COLO668 (cell line): Measurements from ENCODE around the gene ZFAND3.
"Not testable (repeated sequence)": the region's sequence is repeated elsewhere in the genome, so short reads cannot be mapped to it uniquely, and the experiment has no call there.

ENCODE experiments used
- DNase-seq: peaks from one replicate; lab custom pipeline; 2025; ENCODE audit not compliant: unreplicated experiment; lab: John Stamatoyannopoulos, UW

ZFAND3 gene

GRCh38 chr6:37891072-37891471 lies 71.5 kb downstream of the ZFAND3 start:
- no peak for DNase-seq

GRCh38 chr6:37893257-37893656 lies 73.7 kb downstream of the ZFAND3 start:
- DNase-seq: no peak

DNA sequence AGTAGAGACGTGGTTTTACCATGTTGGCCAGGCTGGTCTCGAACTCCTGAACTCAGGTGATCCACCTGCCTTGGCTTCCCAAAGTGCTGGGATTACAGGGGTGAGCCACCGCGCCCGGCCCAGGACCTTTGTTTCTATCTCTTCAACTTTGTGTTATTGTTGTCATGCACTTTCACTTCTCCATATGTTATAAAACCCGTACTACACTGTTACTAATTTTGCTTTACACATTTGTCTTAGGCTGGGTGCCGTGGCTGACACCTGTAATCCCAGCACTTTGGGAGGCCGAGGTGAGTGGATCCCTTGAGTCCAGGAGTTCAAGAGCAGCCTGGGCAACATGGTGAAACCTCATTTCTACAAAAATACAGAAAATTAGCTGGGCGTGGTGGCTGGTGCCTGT lies 74.2 kb downstream of the ZFAND3 start:
- not testable (repeated sequence) for DNase-seq

- DNase-seq: no peak
Measured at GRCh38 chr6:37894585-37894984, 75.1 kb downstream of the ZFAND3 start.

DNA sequence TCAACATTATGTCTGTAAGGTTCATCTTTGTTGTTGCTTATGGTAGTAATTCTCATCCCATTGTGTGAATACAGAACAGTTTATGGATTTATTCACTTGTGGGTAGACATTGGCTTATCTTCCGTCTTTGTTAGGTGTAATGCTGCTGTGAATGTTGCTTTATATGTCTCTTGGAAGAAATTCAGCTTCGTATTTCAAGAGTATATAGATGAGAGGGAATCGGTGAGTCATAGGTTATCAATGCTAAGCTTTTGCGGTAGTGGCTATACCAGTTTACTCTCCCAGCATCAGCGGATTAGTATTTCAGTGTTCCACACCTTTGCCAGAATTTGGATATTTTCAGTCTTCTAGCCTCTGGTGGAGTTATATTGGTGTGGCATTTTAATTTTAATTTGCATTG lies 77.8 kb downstream of the ZFAND3 start:
- no peak for DNase-seq

- no peak for DNase-seq
Measured at GRCh38 chr6:37897818-37898515, 78.4 kb downstream of the ZFAND3 start.

DNA sequence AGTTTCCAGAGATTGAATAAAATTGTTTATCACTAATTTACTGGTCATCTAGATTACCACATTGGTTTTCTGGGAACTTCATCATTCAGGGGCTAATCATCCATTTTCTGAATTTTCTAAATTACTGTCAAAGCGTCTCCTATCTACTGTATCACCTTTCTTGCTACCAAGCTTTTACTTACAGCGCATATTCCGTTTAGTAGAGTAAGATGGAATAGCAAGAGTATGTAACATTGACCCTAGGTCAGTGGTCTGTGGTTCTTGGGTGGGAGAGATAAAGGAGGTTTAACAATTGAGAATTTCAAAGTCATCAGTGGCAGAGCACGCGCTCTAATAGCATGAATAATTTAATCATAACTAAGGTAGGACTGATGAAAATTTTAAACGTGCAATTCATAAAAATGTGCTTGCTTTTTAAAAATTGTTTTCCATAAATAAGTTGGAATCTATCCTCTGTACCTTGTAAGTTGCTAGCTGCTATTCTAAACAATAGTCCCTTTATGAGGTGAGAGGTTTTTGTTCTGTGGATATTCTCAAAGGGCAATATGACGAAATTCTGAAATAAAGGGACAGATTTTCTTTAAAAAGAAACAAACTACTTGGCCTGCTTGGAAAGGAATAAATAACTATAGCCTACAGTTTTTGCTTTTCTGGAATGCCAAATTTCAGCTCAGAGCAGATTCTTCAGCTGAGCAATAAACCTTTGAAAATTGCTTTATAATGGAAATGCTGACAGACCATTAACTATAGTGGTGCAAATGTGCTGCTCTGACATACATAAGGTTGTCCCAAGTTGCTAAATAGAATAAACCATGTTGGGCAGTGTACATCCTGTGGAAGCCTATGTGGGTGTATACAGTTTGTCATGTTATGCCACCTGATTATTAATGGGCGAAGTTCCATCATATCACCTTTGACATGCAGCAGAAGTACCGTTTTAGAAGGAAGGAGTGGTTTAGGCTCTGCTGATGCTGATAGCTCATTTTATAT lies 84.1 kb downstream of the ZFAND3 start:
- no peak for DNase-seq

GRCh38 chr6:37904590-37904989 lies 85.1 kb downstream of the ZFAND3 start:
- no peak for DNase-seq

DNA sequence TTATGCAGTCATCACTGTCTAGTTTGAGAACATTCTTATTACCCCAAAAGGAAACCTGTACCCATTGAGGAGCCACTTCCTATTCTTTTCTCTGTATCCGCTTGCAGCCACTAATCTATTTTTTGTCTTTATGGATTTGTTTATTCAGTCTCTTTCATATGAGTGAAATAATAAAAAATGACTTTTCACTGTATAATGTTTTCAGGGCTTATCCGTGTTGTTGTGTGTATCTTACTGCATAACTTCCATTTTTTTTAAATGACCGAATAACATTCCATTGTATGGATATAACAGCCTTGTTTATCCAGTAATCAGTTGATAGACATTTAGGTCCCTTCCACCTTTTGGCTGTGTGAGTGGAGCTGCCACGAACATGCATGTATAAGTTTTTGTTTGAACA lies 86.6 kb downstream of the ZFAND3 start:
- no peak for DNase-seq

DNA sequence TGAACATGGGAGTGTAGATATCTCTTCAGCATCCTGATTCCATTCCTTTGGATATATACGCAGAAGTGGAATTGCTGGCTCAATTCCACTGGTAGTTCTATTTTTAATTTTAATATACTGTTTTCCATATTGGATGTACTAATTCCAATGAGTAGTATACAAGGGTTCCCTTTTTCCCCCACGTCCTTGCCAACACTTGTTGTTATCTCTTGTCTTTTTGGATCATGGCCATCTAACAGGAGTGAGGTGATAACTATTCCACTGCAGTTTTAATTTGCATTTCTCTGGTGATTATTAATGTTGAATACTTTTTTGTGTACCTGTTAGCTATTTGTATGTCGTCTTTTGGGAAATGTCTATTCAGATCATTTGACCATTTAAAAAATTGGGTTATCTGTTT lies 91.5 kb downstream of the ZFAND3 start:
- DNase-seq: no peak

- no peak for DNase-seq
Measured at GRCh38 chr6:37913210-37913609, 93.7 kb downstream of the ZFAND3 start.

DNA sequence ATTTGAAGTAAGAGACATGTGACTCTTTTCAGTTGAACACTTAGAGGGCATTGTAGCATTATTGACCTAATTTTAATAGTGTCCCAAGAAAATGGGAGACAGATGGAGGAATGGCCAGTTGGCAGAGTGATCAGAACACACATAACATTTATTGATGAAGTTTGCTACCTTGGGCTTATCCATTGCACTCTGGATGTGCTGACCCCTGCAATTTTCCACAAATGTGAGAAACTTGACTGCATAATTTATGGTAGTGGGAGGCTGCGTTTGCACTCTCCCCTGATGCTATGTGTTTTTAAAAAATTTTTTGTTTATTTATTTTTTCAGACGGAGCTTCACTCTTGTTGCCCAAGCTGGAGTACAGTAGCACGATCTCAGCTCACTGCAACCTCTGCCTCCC lies 95.9 kb downstream of the ZFAND3 start:
- no peak for DNase-seq

DNA sequence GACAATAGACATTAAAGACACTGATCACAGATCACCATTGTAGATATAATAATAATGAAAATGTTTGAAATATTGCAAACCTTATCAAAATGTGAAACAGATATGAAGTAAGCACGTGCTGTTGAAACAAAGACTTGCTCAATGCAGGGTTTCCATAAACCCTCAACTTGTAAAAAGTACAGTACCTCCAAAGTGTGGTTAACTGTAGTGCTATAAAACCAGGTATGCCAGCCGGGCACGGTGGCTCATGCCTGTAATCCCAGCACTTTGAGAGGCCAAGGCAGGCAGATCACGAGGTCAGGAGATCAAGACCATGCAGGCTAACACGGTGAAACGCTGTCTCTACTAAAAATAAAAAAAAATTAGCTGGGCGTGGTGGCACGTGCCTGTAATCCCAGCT lies 96.6 kb downstream of the ZFAND3 start:
- DNase-seq: no peak

- no peak for DNase-seq
Measured at GRCh38 chr6:37916675-37917074, 97.1 kb downstream of the ZFAND3 start.

GRCh38 chr6:37917566-37917965 lies 98.0 kb downstream of the ZFAND3 start:
- no peak for DNase-seq

DNA sequence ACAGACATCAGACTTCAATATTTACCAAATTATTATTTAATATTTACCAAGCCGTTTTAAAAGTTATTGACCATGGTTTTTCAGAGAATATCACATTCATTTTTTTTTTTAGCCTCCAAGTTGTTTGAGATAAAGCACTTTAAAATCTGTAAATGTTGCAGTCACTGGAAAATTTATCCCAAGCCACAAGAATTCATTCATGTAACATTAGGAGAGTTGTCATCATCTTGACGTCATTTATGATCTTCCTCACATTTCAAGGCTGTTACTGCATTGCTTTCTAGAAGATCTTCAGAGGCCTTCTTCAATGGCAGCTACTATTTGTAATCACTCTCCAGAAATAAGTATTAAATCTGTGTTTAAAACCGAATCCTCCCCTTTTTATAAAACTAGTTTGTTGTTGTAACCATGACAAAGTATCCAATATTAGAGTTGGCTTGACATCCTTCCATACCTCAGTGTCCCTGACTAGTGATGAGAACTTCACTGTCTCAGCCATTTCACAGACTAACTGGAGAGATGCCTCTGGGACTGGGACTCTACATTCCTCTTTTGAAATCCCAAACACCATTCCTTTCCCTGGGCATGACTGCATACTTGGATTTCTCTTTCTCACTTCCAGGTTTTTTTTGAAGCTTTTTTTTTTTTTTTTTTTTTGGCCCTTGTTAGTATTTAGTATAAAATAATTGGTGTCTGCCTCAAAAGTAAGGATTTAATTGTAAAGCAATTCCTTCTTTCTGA lies 100.1 kb downstream of the ZFAND3 start:
- no peak for DNase-seq

- no peak for DNase-seq
Measured at GRCh38 chr6:37920667-37921066, 101.1 kb downstream of the ZFAND3 start.

DNA sequence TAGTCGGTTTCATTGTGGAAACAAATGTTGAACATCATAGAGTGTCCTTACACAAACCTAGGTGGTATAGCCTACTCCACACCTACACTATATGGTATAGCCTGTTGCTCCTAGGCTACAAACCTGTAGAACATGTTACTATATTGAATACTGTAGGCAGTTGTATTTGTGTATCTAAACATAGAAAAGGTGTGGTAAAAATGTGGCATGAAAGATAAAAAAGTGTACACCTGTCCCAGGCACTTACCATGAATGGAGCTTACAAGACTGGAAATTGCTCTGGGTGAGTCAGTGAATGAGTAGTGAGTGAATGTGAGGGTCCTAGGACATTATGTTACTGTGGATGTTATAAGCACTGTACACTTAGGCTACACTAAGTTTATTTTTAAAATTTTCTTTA lies 103.0 kb downstream of the ZFAND3 start:
- no peak for DNase-seq

DNA sequence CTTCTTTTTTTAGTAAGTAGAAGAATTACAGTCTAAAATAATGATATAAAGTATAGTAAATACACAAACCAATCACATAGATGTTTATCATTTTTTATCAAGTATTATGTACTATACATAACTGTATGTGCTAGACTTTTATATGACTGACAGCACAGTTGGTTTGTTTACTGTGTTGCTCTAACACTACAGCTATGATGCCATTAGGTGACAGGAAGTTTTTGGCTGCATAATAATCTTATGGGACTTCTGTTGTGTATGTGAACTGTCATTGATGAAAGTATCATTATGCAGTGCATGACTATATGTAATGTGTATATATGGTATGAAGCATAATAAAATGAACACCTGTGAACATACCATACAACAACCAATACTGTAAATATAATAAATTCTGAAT lies 104.0 kb downstream of the ZFAND3 start:
- DNase-seq: no peak

DNA sequence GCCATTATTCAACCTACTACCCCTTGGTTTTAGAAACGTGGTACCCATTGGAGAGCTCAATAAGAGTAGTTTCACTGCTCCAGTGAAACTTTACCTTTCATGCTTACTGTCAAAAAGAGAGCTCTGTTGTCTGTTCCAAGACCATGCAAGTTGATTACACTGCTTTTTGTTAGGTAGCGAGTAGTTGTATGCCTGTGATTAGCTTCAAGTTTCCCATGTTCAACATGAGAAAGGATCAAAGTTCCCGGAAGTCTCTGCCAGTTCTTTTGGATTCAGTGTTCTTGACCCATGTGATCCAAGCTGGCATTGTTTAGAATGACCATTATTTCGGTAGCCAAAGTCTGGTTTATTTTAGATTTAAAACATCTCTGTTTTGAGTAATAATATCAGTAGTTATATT lies 107.1 kb downstream of the ZFAND3 start:
- no peak for DNase-seq

DNA sequence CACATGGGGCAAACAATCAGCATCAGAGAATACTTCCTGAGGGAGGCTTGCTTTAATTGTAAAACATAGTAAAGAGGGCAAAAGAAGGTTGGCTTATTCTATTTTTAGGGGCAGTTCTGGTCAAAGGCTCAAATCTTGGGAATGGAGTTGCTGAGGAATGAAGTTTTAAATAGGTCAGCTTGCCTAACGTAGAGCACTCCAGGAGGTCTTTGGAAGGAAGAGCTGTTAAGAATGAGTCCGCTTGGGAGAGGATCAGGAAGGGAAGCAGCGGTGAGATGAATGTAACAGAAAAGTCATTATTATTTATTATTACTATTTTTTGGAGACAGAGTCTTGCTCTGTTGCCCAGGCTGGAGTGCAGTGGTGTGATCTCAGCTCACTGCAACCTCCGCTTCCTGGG lies 108.7 kb downstream of the ZFAND3 start:
- DNase-seq: no peak
